HG02798 (cell line): ENCODE data around the gene CCNY.
"Not testable (repeated sequence)": the region's sequence is repeated elsewhere in the genome, so short reads cannot be mapped to it uniquely, and the experiment has no call there.

Experiments
- ATAC-seq: cut with Tn5 transposase; IDR thresholded peaks from one replicate; pipeline ENCODE4 v1.9.1; 2021; ENCODE audit warnings: mild to moderate bottlenecking; ENCODE audit not compliant: unreplicated experiment, poor library complexity

The CCNY gene

GRCh38 chr10:35353395-35353794 is 17.1 kb downstream of the CCNY start:
- ATAC-seq = peak; percentile 27

GRCh38 chr10:35353805-35354204 is 17.5 kb downstream of the CCNY start:
- peak; percentile 38 for ATAC-seq

- ATAC-seq = not testable (repeated sequence)
Observed at GRCh38 chr10:35354257-35354656, 17.9 kb downstream of the CCNY start.

- ATAC-seq = peak; percentile 63
Observed at GRCh38 chr10:35355971-35356724, 19.8 kb downstream of the CCNY start.

- no peak for ATAC-seq
Observed at GRCh38 chr10:35356725-35357092, 20.4 kb downstream of the CCNY start.

GRCh38 chr10:35359056-35359455 is 22.7 kb downstream of the CCNY start:
- no peak for ATAC-seq

- no peak for ATAC-seq
Observed at GRCh38 chr10:35359873-35360272, 23.6 kb downstream of the CCNY start.

GRCh38 chr10:35362701-35363350 is 26.5 kb downstream of the CCNY start:
- no peak for ATAC-seq

GRCh38 chr10:35363587-35363986 is 27.3 kb downstream of the CCNY start:
- no peak for ATAC-seq

GRCh38 chr10:35364808-35365207 is 28.5 kb downstream of the CCNY start:
- ATAC-seq = no peak

GRCh38 chr10:35365994-35366393 is 29.7 kb downstream of the CCNY start:
- ATAC-seq = no peak

GRCh38 chr10:35367107-35367859 is 31.0 kb downstream of the CCNY start:
- ATAC-seq = no peak

GRCh38 chr10:35367982-35368381 is 31.7 kb downstream of the CCNY start:
- no peak for ATAC-seq

- no peak for ATAC-seq
Observed at GRCh38 chr10:35368485-35369048, 32.3 kb downstream of the CCNY start.

GRCh38 chr10:35369049-35369611 is 32.8 kb downstream of the CCNY start:
- no peak for ATAC-seq

- ATAC-seq = no peak
Observed at GRCh38 chr10:35371731-35372130, 35.4 kb downstream of the CCNY start.

GRCh38 chr10:35372329-35372728 is 36.0 kb downstream of the CCNY start:
- no peak for ATAC-seq

- ATAC-seq = no peak
Observed at GRCh38 chr10:35375091-35375765, 38.9 kb downstream of the CCNY start.

- no peak for ATAC-seq
Observed at GRCh38 chr10:35377050-35377728, 40.9 kb downstream of the CCNY start.
